IPS-NIHi11 (cell line): ENCODE results near the gene ZNF710.
"Not testable (repeated sequence)": the region's sequence is repeated elsewhere in the genome, so short reads cannot be mapped to it uniquely, and the experiment has no call there.

Experiments used
- DNase-seq: peaks from one replicate; pipeline ENCODE4 v3.0.0; 2012; ENCODE audit warnings: mixed read lengths, low spot score

ZNF710 gene

DNA sequence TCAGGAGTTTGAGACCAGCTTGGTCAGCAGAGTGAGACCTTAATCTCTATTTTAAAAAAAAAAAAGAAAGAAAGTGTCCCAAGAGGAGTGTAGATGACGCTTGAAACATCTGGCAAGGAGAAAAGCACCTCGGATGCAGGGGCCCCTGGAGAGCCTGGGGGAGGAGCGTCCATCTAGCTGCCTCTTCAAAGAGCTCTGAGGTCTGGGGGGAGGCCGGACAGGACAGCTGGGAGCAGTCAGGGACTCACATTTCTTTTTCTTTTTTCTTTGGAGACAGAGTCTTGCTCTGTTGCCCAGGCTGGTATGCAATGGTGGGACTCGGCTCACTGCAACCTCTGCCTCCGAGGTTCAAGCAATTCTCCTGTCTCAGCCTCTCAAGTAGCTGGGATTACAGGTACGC, 104.4 kb downstream of the ZNF710 start:
- DNase-seq: no peak

DNA sequence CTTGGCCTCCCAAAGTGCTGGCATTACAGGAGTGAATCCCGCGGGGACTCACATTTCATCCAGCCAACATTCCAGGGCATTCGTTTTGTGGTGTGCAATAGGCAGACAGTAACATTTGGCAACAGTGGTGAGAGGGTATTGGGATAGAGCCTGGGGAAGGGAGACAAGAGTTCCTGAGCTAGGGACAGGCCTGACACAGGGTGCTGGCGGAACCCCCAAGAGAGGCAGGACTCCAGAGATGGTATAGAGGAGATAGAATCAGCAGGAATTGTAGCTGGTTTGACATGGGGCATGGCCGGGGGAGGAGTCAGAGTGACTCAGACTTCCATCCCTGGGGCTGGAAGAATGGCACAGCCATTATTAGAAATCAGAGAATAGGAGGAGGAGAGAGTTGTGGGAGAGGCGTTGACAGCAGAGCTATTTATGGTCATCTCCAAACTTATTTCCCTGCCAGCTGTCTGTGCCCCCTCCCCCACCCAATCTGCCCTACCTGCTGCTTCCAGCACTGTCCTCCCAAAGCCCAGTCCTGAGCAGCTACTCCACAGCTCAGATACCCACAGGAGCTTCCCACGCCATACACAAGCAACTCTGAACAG, 105.5 kb downstream of the ZNF710 start:
- DNase-seq: peak; percentile 64

DNA sequence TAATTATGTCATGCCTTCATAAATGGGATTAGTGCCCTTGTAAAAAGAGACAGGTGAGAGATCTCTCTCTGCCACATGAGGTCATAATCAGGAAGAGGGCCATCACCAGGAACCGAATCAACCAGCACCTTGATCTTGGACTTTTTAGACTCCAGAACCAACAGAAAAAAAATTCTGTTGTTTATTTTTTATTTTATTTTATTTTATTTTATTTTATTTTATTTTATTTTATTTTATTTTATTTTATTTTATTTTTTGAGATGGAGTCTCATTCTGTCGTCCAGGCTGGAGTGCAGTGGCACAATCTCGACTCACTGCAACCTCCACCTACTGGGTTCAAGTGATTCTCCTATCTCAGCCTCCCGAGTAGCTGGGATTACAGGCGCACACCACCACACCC, 106.9 kb downstream of the ZNF710 start:
- not testable (repeated sequence) for DNase-seq

DNA sequence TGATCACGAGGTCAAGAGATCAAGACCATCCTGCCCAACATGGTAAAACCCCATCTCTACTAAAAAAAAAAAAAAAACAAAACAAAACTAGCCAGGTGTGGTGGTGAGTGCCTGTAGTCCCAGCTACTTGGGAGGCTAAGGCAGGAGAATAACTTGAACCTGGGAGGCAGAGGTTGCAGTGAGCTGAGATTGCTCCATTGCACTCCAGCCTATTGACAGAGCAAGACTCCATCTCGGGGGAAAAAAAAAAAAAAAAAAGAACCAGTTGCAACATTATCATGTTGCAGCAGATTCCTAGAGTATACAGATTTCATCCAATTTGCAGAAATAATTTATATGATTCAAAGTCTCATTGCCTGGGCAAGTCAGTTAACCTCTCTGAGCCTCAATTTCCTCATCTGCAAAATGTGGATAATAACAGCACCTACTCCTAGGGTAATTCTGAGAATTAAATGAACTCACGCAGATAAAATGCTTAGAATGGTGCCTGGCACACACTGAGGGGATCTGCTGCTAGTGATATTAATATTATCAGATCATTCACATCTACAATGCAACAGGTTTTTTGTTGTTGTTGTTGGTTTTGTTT, 108.1 kb downstream of the ZNF710 start:
- not testable (repeated sequence) for DNase-seq

DNA sequence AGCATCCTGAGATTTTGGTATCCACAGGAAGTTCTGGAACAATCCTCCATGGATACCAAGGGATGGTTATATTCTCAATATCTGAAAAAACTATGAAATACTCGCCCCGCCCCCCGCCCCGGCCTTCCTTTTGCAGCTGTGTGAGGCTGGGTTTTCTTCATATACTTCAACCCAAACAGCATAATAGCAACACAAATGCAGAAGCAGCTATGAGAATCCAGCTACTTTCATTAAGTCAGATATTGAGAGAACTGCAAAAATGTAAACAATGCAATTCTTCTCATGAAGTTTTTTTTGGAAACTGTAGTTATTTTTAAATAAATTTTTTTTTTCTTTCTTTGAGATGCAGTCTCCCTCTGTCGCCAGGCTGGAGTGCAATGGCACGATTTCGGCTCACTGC, 112.0 kb downstream of the ZNF710 start:
- no peak for DNase-seq

DNA sequence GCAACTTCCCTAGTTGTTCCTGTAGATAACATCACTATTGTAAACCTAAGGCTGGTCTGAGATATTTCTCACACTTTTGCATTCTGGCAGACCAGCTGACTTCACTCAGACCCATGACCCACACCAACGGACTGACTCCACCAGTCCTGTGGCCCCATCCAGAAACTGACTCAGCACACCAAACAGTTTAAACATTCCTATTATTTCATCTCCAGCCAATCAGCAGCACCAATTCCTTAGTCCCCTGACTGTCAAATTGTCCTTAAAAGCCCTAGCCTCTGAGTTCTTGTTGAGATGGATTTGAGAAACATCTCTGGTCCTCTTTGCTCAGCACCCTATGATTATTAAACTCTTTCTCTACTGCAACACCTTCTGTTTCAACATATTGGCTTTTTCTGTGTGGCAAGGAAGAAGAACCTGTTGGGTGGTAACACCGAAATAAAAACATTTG, 113.4 kb downstream of the ZNF710 start:
- no peak for DNase-seq

DNA sequence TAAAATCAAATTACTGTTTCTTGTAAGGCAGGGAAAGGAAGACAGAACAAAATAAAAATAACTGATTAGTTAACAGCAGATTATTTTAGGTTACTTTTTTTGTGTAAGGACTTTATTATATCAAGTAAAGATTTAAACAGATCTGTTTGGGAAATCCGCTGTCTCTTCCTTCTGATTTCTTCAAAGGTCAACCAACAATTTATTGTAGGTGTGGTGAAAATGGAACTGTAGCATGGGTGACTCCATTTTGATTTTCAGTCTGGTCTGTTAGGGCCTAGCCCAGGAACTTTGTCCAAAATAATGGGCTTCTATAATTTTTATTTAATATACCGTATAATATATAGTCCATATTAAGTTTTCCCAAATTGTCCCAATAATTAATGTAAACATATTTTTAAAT, 114.7 kb downstream of the ZNF710 start:
- no peak for DNase-seq

DNA sequence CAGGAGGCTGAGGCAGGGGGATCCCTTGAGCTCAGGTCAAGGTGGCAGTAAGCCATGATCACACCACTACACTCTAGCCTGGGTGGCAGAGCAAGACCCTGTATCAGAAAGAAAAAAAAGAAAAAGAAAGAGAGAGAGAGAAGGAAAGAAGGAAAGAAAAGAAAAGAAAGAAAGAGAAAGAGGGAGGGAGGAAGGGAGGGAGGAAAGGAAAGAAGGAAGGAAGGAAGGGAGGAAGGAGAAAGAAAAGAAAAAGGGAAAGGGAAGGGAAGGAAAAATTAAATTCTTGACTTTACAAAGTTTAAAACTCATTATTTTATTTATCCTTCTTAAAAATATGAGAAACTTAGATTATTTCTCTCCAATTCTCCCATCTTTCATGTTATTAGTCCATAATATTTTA, 118.2 kb downstream of the ZNF710 start:
- DNase-seq: no peak

DNA sequence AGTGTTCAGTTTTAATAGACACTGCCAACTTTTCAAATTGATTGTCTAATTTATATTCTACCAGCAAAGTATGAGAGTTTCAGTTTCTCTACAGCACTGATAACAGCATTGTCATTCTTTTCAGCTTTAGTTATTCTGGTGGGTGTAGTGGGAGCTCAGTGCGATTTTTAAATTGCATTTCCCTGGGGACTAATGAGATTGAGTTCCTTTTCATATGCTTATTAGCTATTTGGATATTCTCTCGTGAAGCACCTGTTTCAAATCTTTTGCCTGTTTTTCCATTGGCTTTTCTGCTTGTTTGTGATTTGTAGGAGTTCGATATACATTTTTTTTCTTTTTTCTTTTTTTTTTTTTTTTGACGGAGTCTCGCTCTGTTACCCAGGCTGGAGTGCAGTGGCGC, 120.0 kb downstream of the ZNF710 start:
- no peak for DNase-seq

DNA sequence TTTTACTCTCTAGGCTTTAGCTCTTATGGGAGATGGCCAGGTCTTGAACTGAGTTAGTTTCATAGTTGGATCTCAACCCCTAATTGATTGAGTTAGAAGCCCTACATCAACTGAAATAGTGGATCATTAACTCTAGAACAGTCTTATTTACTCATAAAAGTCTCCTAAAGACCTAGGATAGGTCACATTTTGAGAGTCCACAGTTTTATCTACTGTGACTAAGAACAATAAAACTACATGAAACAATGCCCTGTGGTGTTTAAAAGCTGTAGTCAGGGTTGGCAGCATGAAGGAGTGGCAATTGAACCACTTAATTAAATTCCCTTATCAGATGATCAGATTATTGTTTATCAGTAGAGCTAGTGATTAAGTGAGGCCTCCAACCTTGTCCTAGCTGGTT, 123.4 kb downstream of the ZNF710 start:
- DNase-seq: no peak

DNA sequence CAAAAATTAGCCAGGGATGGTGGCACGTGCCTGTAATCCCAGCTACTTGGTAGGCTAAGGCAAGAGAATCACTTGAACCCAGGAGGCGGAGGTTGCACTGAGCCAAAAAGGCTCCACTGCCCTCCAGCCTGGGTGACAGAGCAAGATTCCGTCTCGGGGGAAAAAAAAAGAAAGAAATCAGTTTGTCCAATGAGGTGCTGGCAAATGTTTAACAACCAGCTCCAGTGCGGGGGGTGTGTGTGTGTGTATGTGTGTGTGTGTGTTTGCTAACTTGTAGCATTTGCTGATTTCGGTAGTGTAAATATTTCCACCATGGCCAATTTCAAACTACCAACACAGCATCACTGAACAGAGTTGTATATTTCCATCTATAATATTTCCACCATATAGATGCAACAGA, 124.9 kb downstream of the ZNF710 start:
- DNase-seq: no peak

DNA sequence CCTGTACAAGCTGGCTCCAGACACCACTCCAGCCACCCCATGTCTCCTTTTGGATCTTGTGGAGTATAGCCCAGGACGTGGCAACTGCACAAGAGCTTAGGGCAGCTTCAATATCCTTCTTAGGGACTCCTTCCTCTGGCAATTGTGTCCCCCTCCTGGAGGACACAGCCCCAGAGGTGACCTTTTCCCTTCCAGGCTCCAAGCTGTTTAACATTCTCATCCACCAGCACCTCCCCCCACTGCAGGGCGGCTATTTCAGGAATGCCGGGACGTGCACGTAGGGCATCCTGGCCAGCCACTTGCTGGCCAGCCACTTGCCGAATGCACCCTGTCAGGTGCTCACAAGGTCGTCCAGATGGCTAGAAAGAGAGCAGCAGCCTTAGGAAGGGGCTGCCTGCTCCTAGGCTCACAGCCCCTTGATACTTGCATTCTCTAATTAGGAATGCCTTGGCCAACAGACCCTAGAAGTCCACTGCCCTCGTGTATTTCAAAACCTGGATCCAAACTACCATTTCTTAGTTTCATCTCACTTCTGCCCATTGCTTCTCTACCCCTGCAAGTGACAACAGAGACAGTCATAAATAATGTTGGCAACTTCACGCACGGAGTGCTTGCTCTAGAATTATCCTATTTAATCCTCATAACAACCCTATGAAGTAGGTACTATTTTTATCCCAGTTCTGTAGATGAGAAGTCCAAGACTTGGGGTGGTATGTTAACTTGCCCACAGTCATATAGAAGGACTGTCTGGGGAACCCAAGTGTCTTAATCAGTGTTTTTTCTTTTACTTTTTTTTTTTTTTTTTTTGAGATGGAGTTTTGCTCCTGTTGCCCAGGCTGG, 125.7 kb downstream of the ZNF710 start:
- DNase-seq: peak; percentile 82

DNA sequence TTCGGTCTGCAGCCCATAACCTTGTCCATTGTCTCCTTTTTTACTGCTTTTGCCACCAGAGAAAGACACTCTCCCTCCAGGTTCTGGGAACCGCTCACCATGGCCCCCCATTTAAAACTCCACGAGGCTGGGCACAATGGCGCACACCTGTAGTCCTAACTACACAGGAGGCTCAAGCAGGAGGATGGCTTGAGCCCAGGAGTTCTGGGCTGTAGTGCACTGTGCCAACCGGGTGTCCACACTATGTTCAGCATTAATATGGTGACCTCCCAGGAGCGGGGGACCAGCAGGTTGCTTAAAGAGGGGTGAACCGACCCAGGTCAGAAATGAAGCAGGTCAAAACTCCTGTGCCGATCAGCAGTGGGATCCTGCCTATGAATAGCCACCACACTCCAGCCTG, 129.2 kb downstream of the ZNF710 start:
- no peak for DNase-seq
